Sciatic nerve (tissue), 2 donors: Measurements from ENCODE around the gene CROCC2. TPM values are rescaled to one million over a fixed set of nuclear protein-coding genes. Genes with fewer than 3 reads are reported as not detected.

Experiments
- ATAC-seq: fragments of 200-7000 bp; cut with Tn5 transposase; one replicate; pipeline ENCODE4 v1.9.1; 2020; ENCODE audit warnings: mild to moderate bottlenecking, moderate library complexity
- DNase-seq: peaks from one replicate; pipeline ENCODE4 v3.0.0-alpha.2; 2020; ENCODE audit warnings: low spot score
- intact Hi-C: fragments of 100-400 bp; cut with DNase I; formaldehyde crosslinking; loops from one replicate; pipeline ENCODE4 v1.14.2; 2022
- total RNA-seq: library from RNA; stranded (reverse); fragmentation: NEBNext Ultra II Directional; extraction: Animal tissue kit (Norgen Biotek cat#: 25700); gene quantifications from one replicate; pipeline ENCODE4 v1.2.1, GENCODE V29; 2021
- donor health status: DM: no; HTN: no; CAD: no.
- donor health status: DM: no; HTN: no; CAD: no.

CROCC2 gene
- total RNA-seq = 0.18 TPM

GRCh38 chr2:240906141-240906910, at the start of gene CROCC2:
Gene CROCC2 (plus strand): TSS chr2:240906336. CDS start chr2:240906514, 178 bp downstream.
- DNase-seq (no peak), ATAC-seq (no peak)
- intact Hi-C loops = no loop called here

GRCh38 chr2:240857039-240858008, 48.8 kb upstream of the CROCC2 start:
- ATAC-seq = peak; percentile 23
- intact Hi-C loops = no loop called here
- DNase-seq = no peak

- no peak for ATAC-seq
- intact Hi-C loops = no loop called here
- DNase-seq = no peak
These were observed 47.8 kb upstream of the CROCC2 start for GRCh38 chr2:240858321-240858720.

GRCh38 chr2:240858871-240859270, 47.3 kb upstream of the CROCC2 start:
- ATAC-seq (no peak), DNase-seq (no peak)
- intact Hi-C loops = no loop called here

- intact Hi-C loops = loop anchor here (10.0 kb wide), 1 partner anchor 353 kb away; no protein-coding TSS in a partner anchor
- DNase-seq = no peak
- no peak for ATAC-seq
These were observed 44.6 kb upstream of the CROCC2 start for GRCh38 chr2:240861547-240861946.

GRCh38 chr2:240864475-240864874, 41.7 kb upstream of the CROCC2 start:
- intact Hi-C loops = loop anchor here (10.0 kb wide), 1 partner anchor 350 kb away; no protein-coding TSS in a partner anchor
- no peak for ATAC-seq
- DNase-seq = no peak

GRCh38 chr2:240865391-240865790, 40.7 kb upstream of the CROCC2 start:
- DNase-seq (no peak), ATAC-seq (no peak)
- intact Hi-C loops = loop anchor here (10.0 kb wide), 1 partner anchor 349 kb away; no protein-coding TSS in a partner anchor

- ATAC-seq = peak; percentile 45
- DNase-seq = no peak
- intact Hi-C loops = loop anchor here (10.0 kb wide), 1 partner anchor 346 kb away; no protein-coding TSS in a partner anchor
These were observed 37.6 kb upstream of the CROCC2 start, which contains the start of gene AGXT for GRCh38 chr2:240868286-240869108. Gene AGXT (plus strand): TSS chr2:240868824. CDS start chr2:240868866, 42 bp downstream.

- no peak for ATAC-seq
- intact Hi-C loops = loop anchor here (10.0 kb wide), 1 partner anchor 345 kb away; no protein-coding TSS in a partner anchor
- no peak for DNase-seq
These were observed 36.8 kb upstream of the CROCC2 start for GRCh38 chr2:240869109-240869955.

- ATAC-seq (no peak), DNase-seq (no peak)
- intact Hi-C loops = loop anchor here (10.0 kb wide), 1 partner anchor 345 kb away; no protein-coding TSS in a partner anchor
These were observed 35.9 kb upstream of the CROCC2 start for GRCh38 chr2:240869956-240870875.

- ATAC-seq (no peak), DNase-seq (no peak)
- intact Hi-C loops = no loop called here
These were observed 34.8 kb upstream of the CROCC2 start for GRCh38 chr2:240871071-240871958.

GRCh38 chr2:240872317-240873097, 33.6 kb upstream of the CROCC2 start:
- ATAC-seq = no peak
- DNase-seq = no peak
- intact Hi-C loops = no loop called here

GRCh38 chr2:240873098-240873788, 32.9 kb upstream of the CROCC2 start:
- intact Hi-C loops = no loop called here
- ATAC-seq (no peak), DNase-seq (no peak)
